Cerebellar cortex (tissue), 1 donor: ENCODE measurements around the gene PSRC1.

ENCODE experiments used
- DNase-seq: peaks from one replicate; pipeline ENCODE4 v3.0.0-alpha.2; 2015; ENCODE audit warnings: low spot score

The PSRC1 gene

GRCh38 chr1:109272021-109272799 lies 10.7 kb downstream of the PSRC1 start:
- DNase-seq, result no peak

- no peak for DNase-seq
These were observed 11.5 kb downstream of the PSRC1 start for GRCh38 chr1:109271458-109271857.

GRCh38 chr1:109270623-109271317 lies 12.2 kb downstream of the PSRC1 start:
- DNase-seq, result no peak

GRCh38 chr1:109269981-109270622 lies 12.8 kb downstream of the PSRC1 start:
- no peak for DNase-seq

- no peak for DNase-seq
These were observed 13.5 kb downstream of the PSRC1 start for GRCh38 chr1:109269212-109269980.

- no peak for DNase-seq
These were observed 14.3 kb downstream of the PSRC1 start for GRCh38 chr1:109268431-109269211.

GRCh38 chr1:109267743-109268300 lies 15.1 kb downstream of the PSRC1 start:
- no peak for DNase-seq

GRCh38 chr1:109266965-109267364 lies 16.0 kb downstream of the PSRC1 start:
- DNase-seq, result no peak

- no peak for DNase-seq
These were observed 17.1 kb downstream of the PSRC1 start for GRCh38 chr1:109265741-109266330.

- DNase-seq, result no peak
These were observed 17.9 kb downstream of the PSRC1 start for GRCh38 chr1:109265016-109265415.

GRCh38 chr1:109264379-109264755 lies 18.6 kb downstream of the PSRC1 start:
- DNase-seq, result no peak

- DNase-seq, result peak; percentile 70
These were observed 19.2 kb downstream of the PSRC1 start for GRCh38 chr1:109263597-109264378.

GRCh38 chr1:109263234-109263596 lies 19.7 kb downstream of the PSRC1 start:
- no peak for DNase-seq

GRCh38 chr1:109262231-109263055 lies 20.5 kb downstream of the PSRC1 start:
- DNase-seq, result no peak

- DNase-seq, result no peak
These were observed 21.4 kb downstream of the PSRC1 start for GRCh38 chr1:109261578-109261977.

- no peak for DNase-seq
These were observed 21.9 kb downstream of the PSRC1 start for GRCh38 chr1:109261006-109261405.

GRCh38 chr1:109259674-109260557 lies 23.0 kb downstream of the PSRC1 start:
- DNase-seq, result no peak
